SK-N-SH (cell line): ENCODE measurements around the gene ALDH3B1. TPM values are rescaled to one million over a fixed set of nuclear protein-coding genes. Genes with fewer than 3 reads are reported as not detected.

Experiments
- CTCF ChIA-PET: fragments of 300-600, 350-600 bp; formaldehyde crosslinking; extraction: SDS; loops from one replicate; lab custom pipeline; 2021; lab: Yijun Ruan, JAX
- POLR2A ChIA-PET: fragments of 350-600 bp; sonication (Branson Sonifier 250); formaldehyde crosslinking; extraction: SDS; loops from one replicate; lab custom pipeline; 2020; ENCODE audit warnings: antibody characterized with exemption, inconsistent platforms; lab: Yijun Ruan, JAX
- DNase-seq: peaks from one replicate; pipeline ENCODE4 v3.0.0; 2012
- H2AFZ ChIP-seq: fragments of 200-600 bp; sonication (generic); 2 replicates; pipeline ENCODE4 v1.8.1; 2016; ENCODE audit warnings: antibody characterized with exemption, mild to moderate bottlenecking, low read depth
- H3F3A ChIP-seq: fragments of 200-600 bp; sonication (generic); replicated peaks from 2 replicates; pipeline ENCODE3; 2016; ENCODE audit warnings: antibody characterized with exemption, mild to moderate bottlenecking; ENCODE audit not compliant: insufficient read depth
- H3K27ac ChIP-seq, 2 experiments: fragments of 200-500 bp in 1 of 2; fragments of 200-600 bp in 1 of 2; sonication (Bioruptor generic) in 1 of 2; sonication (generic), shearing (Covaris generic) in 1 of 2; 2 replicates each; pipeline versions ENCODE4 v1.5.1 to v1.6.1; 2014 to 2016; ENCODE audit warnings: low read depth in 2 of 2, inconsistent platforms in 1 of 2, low read length in 1 of 2, mild to moderate bottlenecking in 1 of 2, mixed read lengths in 1 of 2
- H3K27me3 ChIP-seq: fragments of 200-600 bp; sonication (generic), shearing (Covaris generic); 2 replicates; pipeline ENCODE4 v1.6.1; 2016; ENCODE audit warnings: mixed run types; ENCODE audit not compliant: insufficient read depth
- H3K36me3 ChIP-seq, 2 experiments: fragments of 200-500 bp in 1 of 2; fragments of 200-600 bp in 1 of 2; sonication (Bioruptor generic) in 1 of 2; sonication (generic) in 1 of 2; replicated peaks in 1 of 2; 2 replicates each; pipeline versions ENCODE3 to v1.5.1; 2014 to 2016; ENCODE audit warnings: low read length in 1 of 2, mild to moderate bottlenecking in 1 of 2; ENCODE audit not compliant: insufficient read depth in 2 of 2, control insufficient read depth in 1 of 2
- H3K4me1 ChIP-seq, 2 experiments: fragments of 200-500 bp in 1 of 2; fragments of 200-600 bp in 1 of 2; sonication (Bioruptor generic) in 1 of 2; sonication (generic), shearing (Covaris generic) in 1 of 2; 2 replicates each; pipeline versions ENCODE4 v1.5.1 to v1.6.1; 2014 to 2016; ENCODE audit warnings: low read depth in 1 of 2, low read length in 1 of 2, mixed run types in 1 of 2; ENCODE audit not compliant: insufficient read depth in 2 of 2, control insufficient read depth in 1 of 2
- H3K4me2 ChIP-seq: fragments of 200-600 bp; sonication (generic), shearing (Covaris generic); 2 replicates; pipeline ENCODE4 v1.6.1; 2017; ENCODE audit warnings: mixed run types
- H3K4me3 ChIP-seq, 2 experiments: fragments of 200-500 bp in 1 of 2; fragments of 200-600 bp in 1 of 2; sonication (Bioruptor generic) in 1 of 2; sonication (generic), shearing (Covaris generic) in 1 of 2; 2 replicates each; pipeline versions ENCODE4 v1.5.1 to v1.8.1; 2014 to 2016; ENCODE audit warnings: low read depth in 2 of 2, inconsistent platforms in 1 of 2, low read length in 1 of 2, mild to moderate bottlenecking in 1 of 2, mixed read lengths in 1 of 2, moderate library complexity in 1 of 2
- H3K79me2 ChIP-seq: fragments of 200-600 bp; sonication (generic); 2 replicates; pipeline ENCODE4 v1.8.1; 2017; ENCODE audit warnings: mild to moderate bottlenecking; ENCODE audit not compliant: insufficient read depth
- H3K9ac ChIP-seq: fragments of 200-600 bp; sonication (generic); 2 replicates; pipeline ENCODE4 v1.6.1; 2017; ENCODE audit warnings: mixed run types
- H3K9me2 ChIP-seq: fragments of 200-600 bp; sonication (generic); 2 replicates; pipeline ENCODE4 v1.6.1; 2017; ENCODE audit warnings: mixed run types
- H3K9me3 ChIP-seq: fragments of 200-600 bp; sonication (generic); 2 replicates; pipeline ENCODE4 v1.6.1; 2017; ENCODE audit warnings: mixed run types, mild to moderate bottlenecking, moderate library complexity
- H4K20me1 ChIP-seq: fragments of 200-600 bp; sonication (generic); 2 replicates; pipeline ENCODE4 v1.6.1; 2017; ENCODE audit warnings: mild to moderate bottlenecking, mixed run types; ENCODE audit not compliant: insufficient read depth
- CHD2 ChIP-seq: fragments of 150-350 bp; IDR thresholded peaks from 2 replicates; pipeline ENCODE4 v1.6.1; 2018; ENCODE audit warnings: low read length; ENCODE audit not compliant: partially characterized antibody
- FOXJ3 ChIP-seq: sonication (generic); formaldehyde crosslinking; IDR thresholded peaks from 2 replicates; pipeline ENCODE4 v1.5.1; 2020; ENCODE audit warnings: mild to moderate bottlenecking, missing genetic modification reagents
- FOXM1 ChIP-seq: IDR thresholded peaks from 2 replicates; pipeline ENCODE4 v1.4.0; 2012; ENCODE audit warnings: low read depth, mild to moderate bottlenecking
- GABPA ChIP-seq: IDR thresholded peaks from 2 replicates; pipeline ENCODE4 v1.4.0; 2012; ENCODE audit warnings: low read depth, mild to moderate bottlenecking
- MXI1 ChIP-seq: IDR thresholded peaks from 2 replicates; pipeline ENCODE4 v1.6.1; 2012; ENCODE audit warnings: mild to moderate bottlenecking, low read depth, low read length, improper control_type of control experiment
- NRF1 ChIP-seq: IDR thresholded peaks from 2 replicates; pipeline ENCODE4 v1.6.1; 2012; ENCODE audit warnings: low read depth, mild to moderate bottlenecking, low read length
- POLR2AphosphoS5 ChIP-seq: IDR thresholded peaks from 2 replicates; pipeline ENCODE4 v1.6.1; 2012; ENCODE audit warnings: low read depth, low read length
- RFX5 ChIP-seq: IDR thresholded peaks from 2 replicates; pipeline ENCODE4 v1.6.1; 2012; ENCODE audit warnings: mild to moderate bottlenecking, improper control_type of control experiment, low read length
- SIN3A ChIP-seq: IDR thresholded peaks from 2 replicates; pipeline ENCODE4 v1.6.1; 2012; ENCODE audit warnings: low read depth, mild to moderate bottlenecking, low read length, moderate library complexity, borderline replicate concordance
- TAF1 ChIP-seq: IDR thresholded peaks from 2 replicates; pipeline ENCODE4 v1.6.1; 2012; ENCODE audit warnings: low read depth, mild to moderate bottlenecking, low read length, moderate library complexity, borderline replicate concordance
- TCF12 ChIP-seq: IDR thresholded peaks from 2 replicates; pipeline ENCODE4 v1.4.0; 2012
- TEAD4 ChIP-seq: IDR thresholded peaks from 2 replicates; pipeline ENCODE4 v1.4.0; 2012; ENCODE audit warnings: mild to moderate bottlenecking, borderline replicate concordance; ENCODE audit not compliant: insufficient read depth
- YY1 ChIP-seq: IDR thresholded peaks from 2 replicates; pipeline ENCODE4 v1.4.0; 2012; ENCODE audit warnings: low read depth, mild to moderate bottlenecking
- ZBTB33 ChIP-seq: IDR thresholded peaks from 2 replicates; pipeline ENCODE4 v1.4.0; 2012; ENCODE audit warnings: low read depth, borderline replicate concordance
- WGBS: methylation state at CpG from one replicate; pipeline ENCODE4 v1.1.6; 2017; ENCODE audit warnings: low lambda C conversion rate; 5-methylcytosine and 5-hydroxymethylcytosine counted together
- polyA plus RNA-seq, 3 experiments: library from polyadenylated mRNA; depleted of rRNA; stranded (reverse); fragments of >200 nt; gene quantifications; 2 replicates each; pipeline ENCODE4 v1.2.3, GENCODE V29; 2012
- TF ChIP-seq, protein P1 (sequence below): IDR thresholded peaks from 2 replicates; pipeline ENCODE4; 2012
- TF ChIP-seq, protein P2 (sequence below): fragments of 150-350 bp; IDR thresholded peaks from 2 replicates; pipeline ENCODE4 v1.6.1; 2016; ENCODE audit warnings: mild to moderate bottlenecking, low read depth, low read length

The ALDH3B1 gene
- polyA plus RNA-seq, 1 of the 3 experiments (the other 2 are of a cell fraction) = 14.9 TPM

GRCh38 chr11:68030318-68031143 is 20.4 kb downstream of the ALDH3B1 start, which contains the start of gene NDUFS8:
NDUFS8 (plus strand) TSS chr11:68030681; CDS start chr11:68032152, 1,471 bp downstream.
- H3K27ac ChIP-seq = peak within 1 kb of the TSS; percentile 85 to 99
- POLR2A ChIA-PET = no interaction called here
- peak; percentile 16; the same call in 1 of the 2 replicates for TF ChIP-seq TAF1
- 0 out of 2 replicates have a peak, but pooled peaks have one; percentile 21 for TF ChIP-seq SIN3A
- no peak for TF ChIP-seq TCF12
- TF ChIP-seq, protein P1, sequence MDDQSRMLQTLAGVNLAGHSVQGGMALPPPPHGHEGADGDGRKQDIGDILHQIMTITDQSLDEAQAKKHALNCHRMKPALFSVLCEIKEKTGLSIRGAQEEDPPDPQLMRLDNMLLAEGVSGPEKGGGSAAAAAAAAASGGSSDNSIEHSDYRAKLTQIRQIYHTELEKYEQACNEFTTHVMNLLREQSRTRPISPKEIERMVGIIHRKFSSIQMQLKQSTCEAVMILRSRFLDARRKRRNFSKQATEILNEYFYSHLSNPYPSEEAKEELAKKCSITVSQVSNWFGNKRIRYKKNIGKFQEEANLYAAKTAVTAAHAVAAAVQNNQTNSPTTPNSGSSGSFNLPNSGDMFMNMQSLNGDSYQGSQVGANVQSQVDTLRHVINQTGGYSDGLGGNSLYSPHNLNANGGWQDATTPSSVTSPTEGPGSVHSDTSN = peak; percentile 84
- peak; percentile 27; the same call in 1 of the 2 replicates for TF ChIP-seq POLR2AphosphoS5
- TF ChIP-seq GABPA = peak; percentile 81
- TF ChIP-seq YY1 = peak; percentile 94
- TF ChIP-seq FOXJ3 = no peak
- TF ChIP-seq ZBTB33 = no peak
- peak; percentile 65 for TF ChIP-seq RFX5
- no peak for TF ChIP-seq TEAD4
- TF ChIP-seq FOXM1 = no peak
- TF ChIP-seq, protein P2, sequence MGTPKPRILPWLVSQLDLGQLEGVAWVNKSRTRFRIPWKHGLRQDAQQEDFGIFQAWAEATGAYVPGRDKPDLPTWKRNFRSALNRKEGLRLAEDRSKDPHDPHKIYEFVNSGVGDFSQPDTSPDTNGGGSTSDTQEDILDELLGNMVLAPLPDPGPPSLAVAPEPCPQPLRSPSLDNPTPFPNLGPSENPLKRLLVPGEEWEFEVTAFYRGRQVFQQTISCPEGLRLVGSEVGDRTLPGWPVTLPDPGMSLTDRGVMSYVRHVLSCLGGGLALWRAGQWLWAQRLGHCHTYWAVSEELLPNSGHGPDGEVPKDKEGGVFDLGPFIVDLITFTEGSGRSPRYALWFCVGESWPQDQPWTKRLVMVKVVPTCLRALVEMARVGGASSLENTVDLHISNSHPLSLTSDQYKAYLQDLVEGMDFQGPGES = peak; percentile 71
- TF ChIP-seq NRF1 = peak; percentile 82
- TF ChIP-seq MXI1 = peak; percentile 71
- peak; percentile 85 for TF ChIP-seq CHD2
- TF ChIP-seq, all 33 proteins: peak for 11
- peak within 1 kb of the TSS; percentile 79 for H3K4me2 ChIP-seq
- under 1% methylated on average over 41 of the region's 56 CpGs for whole genome bisulfite sequencing
- CTCF ChIA-PET = interaction anchor here (1.1 to 1.6 kb wide), 2 partner anchors 12 to 267 kb away, joined by 3 read pairs; no protein-coding TSS in a partner anchor
- H3K4me3 ChIP-seq = peak within 1 kb of the TSS; percentile 77 to 81
- H3K79me2 ChIP-seq = peaks cover 38% of the 10 kb centered on the region
- DNase-seq = peak; percentile 99
- H3K36me3 ChIP-seq = peaks cover 13 to 14% of the 10 kb centered on the region in 2 experiments
- no peaks in the 10 kb centered on the region for H3K9me2 ChIP-seq
- H3K27me3 ChIP-seq = no peaks in the 10 kb centered on the region
- peaks cover 30 to 36% of the 10 kb centered on the region in 2 experiments; a peak in 3 of 4 replicates for H3K4me1 ChIP-seq
- no peaks in the 10 kb centered on the region for H3K9me3 ChIP-seq
- H3K9ac ChIP-seq = peak within 1 kb of the TSS; percentile 89
- no peaks in the 10 kb centered on the region for H4K20me1 ChIP-seq
- peak within 1 kb of the TSS; percentile 56 for H2AFZ ChIP-seq
- H3F3A ChIP-seq = peaks cover 29% of the 10 kb centered on the region
